HepG2 (cell line): ENCODE measurements around the gene C12orf43. TPM values are rescaled to one million over a fixed set of nuclear protein-coding genes. Genes with fewer than 3 reads are reported as not detected.
A peak's percentile ranks its signal among the peaks of the same experiment; 100 is the strongest.

ENCODE experiments used
- CAMTA2 ChIP-seq: sonication (generic); formaldehyde crosslinking; IDR thresholded peaks from 2 replicates; pipeline ENCODE4 v1.4.0; 2020; ENCODE audit warnings: mild to moderate bottlenecking, missing genetic modification reagents, borderline replicate concordance
- CEBPG ChIP-seq: IDR thresholded peaks from 2 replicates; pipeline ENCODE4 v1.6.1; 2016
- ELF4 ChIP-seq: sonication (generic); formaldehyde crosslinking; IDR thresholded peaks from 2 replicates; pipeline ENCODE4 v1.5.0; 2020; ENCODE audit warnings: missing genetic modification reagents, mild to moderate bottlenecking, moderate library complexity, borderline replicate concordance
- FOXA3 ChIP-seq: IDR thresholded peaks from 2 replicates; pipeline ENCODE4 v1.6.1; 2016; ENCODE audit warnings: missing genetic modification reagents, missing compliant biosample characterization
- GFI1 ChIP-seq: sonication (generic); formaldehyde crosslinking; IDR thresholded peaks from 2 replicates; pipeline ENCODE4 v1.5.0; 2020; ENCODE audit warnings: missing genetic modification reagents, mild to moderate bottlenecking, borderline replicate concordance
- HDAC2 ChIP-seq: sonication (generic); formaldehyde crosslinking; IDR thresholded peaks from 2 replicates; pipeline ENCODE4 v1.4.0; 2020; ENCODE audit warnings: missing genetic modification reagents
- KDM1A ChIP-seq: IDR thresholded peaks from 2 replicates; pipeline ENCODE4 v1.6.1; 2016; ENCODE audit warnings: missing compliant biosample characterization
- KLF15 ChIP-seq: sonication (generic); formaldehyde crosslinking; IDR thresholded peaks from 2 replicates; pipeline ENCODE4 v1.8.1; 2023; ENCODE audit warnings: borderline replicate concordance, mild to moderate bottlenecking, inconsistent platforms, missing genetic modification reagents, mixed read lengths
- MEIS2 ChIP-seq: sonication (generic); formaldehyde crosslinking; IDR thresholded peaks from 2 replicates; pipeline ENCODE4 v1.9.0; 2021; ENCODE audit warnings: mild to moderate bottlenecking, missing genetic modification reagents
- NCOA2 ChIP-seq: sonication (generic); formaldehyde crosslinking; IDR thresholded peaks from 2 replicates; pipeline ENCODE4 v1.8.0; 2022; ENCODE audit warnings: inconsistent platforms
- TGIF2 ChIP-seq: IDR thresholded peaks from 2 replicates; pipeline ENCODE4 v1.6.1; 2016; ENCODE audit warnings: control low read depth, missing compliant biosample characterization
- ZKSCAN8 ChIP-seq: IDR thresholded peaks from 2 replicates; pipeline ENCODE4 v1.6.1; 2016; ENCODE audit warnings: borderline replicate concordance, missing genetic modification reagents, missing compliant biosample characterization
- ZMYM2 ChIP-seq: sonication (generic); formaldehyde crosslinking; IDR thresholded peaks from 2 replicates; pipeline ENCODE4 v1.8.0; 2022; ENCODE audit warnings: mild to moderate bottlenecking, missing genetic modification reagents
- ZNF143 ChIP-seq: sonication (generic); formaldehyde crosslinking; IDR thresholded peaks from 2 replicates; pipeline ENCODE4 v1.4.0; 2020; ENCODE audit warnings: missing genetic modification reagents
- ZNF496 ChIP-seq: sonication (generic); formaldehyde crosslinking; IDR thresholded peaks from 2 replicates; pipeline ENCODE4 v1.8.1; 2023; ENCODE audit warnings: mild to moderate bottlenecking, moderate library complexity, missing genetic modification reagents; ENCODE audit not compliant: insufficient replicate concordance
- ZNF598 ChIP-seq: sonication (generic); formaldehyde crosslinking; IDR thresholded peaks from 2 replicates; pipeline ENCODE4 v1.5.1; 2020; ENCODE audit warnings: mild to moderate bottlenecking, missing genetic modification reagents, borderline replicate concordance
- ZNF747 ChIP-seq: sonication (generic); formaldehyde crosslinking; IDR thresholded peaks from 2 replicates; pipeline ENCODE4 v1.8.1; 2023; ENCODE audit warnings: missing genetic modification reagents, mild to moderate bottlenecking, borderline replicate concordance
- ZNF780A ChIP-seq: sonication (generic); formaldehyde crosslinking; IDR thresholded peaks from 2 replicates; pipeline ENCODE4 v1.8.0; 2022; ENCODE audit warnings: mild to moderate bottlenecking, missing genetic modification reagents, moderate library complexity
- ZSCAN21 ChIP-seq: sonication (generic); formaldehyde crosslinking; IDR thresholded peaks from 2 replicates; pipeline ENCODE4 v1.8.0; 2022; ENCODE audit warnings: mild to moderate bottlenecking, missing genetic modification reagents, moderate library complexity, borderline replicate concordance
- polyA plus RNA-seq, 8 experiments: library from polyadenylated mRNA; depleted of rRNA in 3 of 8; stranded (reverse) in 7 of 8; unstranded in 1 of 8; fragments of >200 nt; fragmentation: Illumina TruSeq in 4 of 8; extraction: Trizol in 4 of 8; gene quantifications; 2 replicates each; pipeline versions ENCODE4 v1.2.1 to v1.2.3, GENCODE V29; 2011 to 2016; ENCODE audit warnings: low read depth in 4 of 8, missing spikeins in 1 of 8, mixed read lengths in 1 of 8; ENCODE audit not compliant: insufficient read depth in 1 of 8
- total RNA-seq, 5 experiments: library from RNA; depleted of rRNA; stranded (reverse); fragments of >200 nt; fragmentation: Illumina TruSeq; extraction: Trizol; gene quantifications; 2 replicates each; pipeline ENCODE4 v1.2.3, GENCODE V29; 2016; ENCODE audit warnings: low read depth in 1 of 5
- TF ChIP-seq, protein P1 (sequence below): sonication (generic); formaldehyde crosslinking; IDR thresholded peaks from 2 replicates; pipeline ENCODE4 v1.4.0; 2020; ENCODE audit warnings: missing genetic modification reagents
- TF ChIP-seq, protein P2 (sequence below): sonication (generic); formaldehyde crosslinking; IDR thresholded peaks from 2 replicates; pipeline ENCODE4 v1.4.0; 2020; ENCODE audit warnings: missing genetic modification reagents, mild to moderate bottlenecking, borderline replicate concordance
- TF ChIP-seq, protein P3 (sequence below): sonication (generic); formaldehyde crosslinking; IDR thresholded peaks from 2 replicates; pipeline ENCODE4 v1.5.1; 2020; ENCODE audit warnings: mild to moderate bottlenecking, moderate library complexity, missing genetic modification reagents
- TF ChIP-seq, protein P4 (sequence below): sonication (generic); formaldehyde crosslinking; IDR thresholded peaks from 2 replicates; pipeline ENCODE4 v1.5.0; 2020; ENCODE audit warnings: missing genetic modification reagents
- TF ChIP-seq, protein P5 (sequence below), 2 experiments: sonication (generic) in 1 of 2; formaldehyde crosslinking in 1 of 2; IDR thresholded peaks; 2 replicates each; pipeline versions ENCODE4 v1.4.0 to v1.6.1; 2018 to 2020; ENCODE audit warnings: missing genetic modification reagents in 2 of 2, borderline replicate concordance in 1 of 2, low read depth in 1 of 2, mild to moderate bottlenecking in 1 of 2, missing biosample characterization in 1 of 2

C12orf43 gene
- total and polyA plus RNA-seq, 2 of the 13 experiments (the other 11 are each of a cell fraction or from before 2014, with no cell fraction given) = 7.9 to 11.1 TPM

DNA sequence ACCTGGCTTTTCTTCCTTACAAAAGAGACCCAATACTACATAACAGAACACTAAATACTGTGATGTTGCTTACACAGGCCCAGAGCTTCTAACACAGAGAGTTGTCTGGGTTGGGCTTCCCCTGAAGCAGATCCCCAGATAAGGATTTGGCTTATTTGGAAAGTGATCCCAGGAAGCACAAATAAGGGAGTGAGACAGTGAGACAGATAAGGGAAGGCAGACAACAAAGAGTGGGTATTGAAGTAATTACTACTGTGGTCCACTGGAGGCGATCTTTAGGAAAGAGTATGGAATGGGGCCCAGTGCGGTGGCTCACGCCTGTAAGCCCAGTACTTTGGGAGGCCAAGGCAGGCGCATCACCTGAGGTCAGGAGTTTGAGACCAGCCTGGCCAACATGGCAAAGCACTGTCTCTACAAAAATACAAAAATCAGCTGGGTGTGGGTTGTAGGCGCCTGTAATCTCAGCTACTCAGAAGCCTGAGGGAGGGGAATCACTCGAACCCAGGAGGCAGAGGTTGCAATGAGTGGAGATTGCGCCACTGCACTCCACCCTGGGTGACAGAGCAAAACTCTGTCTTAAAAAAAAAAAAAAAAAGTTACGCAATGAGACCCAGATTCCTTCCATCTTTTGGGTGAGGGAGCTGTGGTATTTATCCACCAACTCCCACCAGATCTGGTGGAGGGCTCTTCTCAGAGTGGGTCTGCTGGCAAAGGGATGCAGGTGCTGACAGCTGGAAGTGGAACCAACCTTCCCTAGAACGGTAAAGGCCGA, 10.2 kb upstream of the C12orf43 start (continued):
- TF ChIP-seq ZNF496 (CRISPR knock-in tag) = no peak
- TF ChIP-seq TGIF2 = peak; percentile 17; the same call in 1 of the 2 replicates
- TF ChIP-seq KLF15 = no peak
- no peak for TF ChIP-seq FOXA3 (CRISPR knock-in tag)
- TF ChIP-seq ZNF747 (CRISPR knock-in tag) = no peak
- no peak for TF ChIP-seq ZKSCAN8
- TF ChIP-seq, protein P1, sequence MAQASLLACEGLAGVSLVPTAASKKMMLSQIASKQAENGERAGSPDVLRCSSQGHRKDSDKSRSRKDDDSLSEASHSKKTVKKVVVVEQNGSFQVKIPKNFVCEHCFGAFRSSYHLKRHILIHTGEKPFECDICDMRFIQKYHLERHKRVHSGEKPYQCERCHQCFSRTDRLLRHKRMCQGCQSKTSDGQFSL = no peak
- 0 out of 2 replicates have a peak, but pooled peaks have one; percentile 48 for TF ChIP-seq GFI1 (CRISPR knock-in tag)
- TF ChIP-seq, protein P2, sequence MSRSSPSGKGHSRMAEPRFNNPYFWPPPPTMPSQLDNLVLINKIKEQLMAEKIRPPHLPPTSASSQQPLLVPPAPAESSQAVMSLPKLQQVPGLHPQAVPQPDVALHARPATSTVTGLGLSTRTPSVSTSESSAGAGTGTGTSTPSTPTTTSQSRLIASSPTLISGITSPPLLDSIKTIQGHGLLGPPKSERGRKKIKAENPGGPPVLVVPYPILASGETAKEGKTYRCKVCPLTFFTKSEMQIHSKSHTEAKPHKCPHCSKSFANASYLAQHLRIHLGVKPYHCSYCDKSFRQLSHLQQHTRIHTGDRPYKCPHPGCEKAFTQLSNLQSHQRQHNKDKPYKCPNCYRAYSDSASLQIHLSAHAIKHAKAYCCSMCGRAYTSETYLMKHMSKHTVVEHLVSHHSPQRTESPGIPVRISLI (CRISPR knock-in tag) = 0 out of 2 replicates have a peak, but pooled peaks have one; percentile 32
- TF ChIP-seq NCOA2 = peak; percentile 41; the same call in 1 of the 2 replicates
- TF ChIP-seq ZNF598 = no peak
- TF ChIP-seq MEIS2 = no peak
- TF ChIP-seq ZNF143 (CRISPR knock-in tag) = no peak
- TF ChIP-seq, protein P3, sequence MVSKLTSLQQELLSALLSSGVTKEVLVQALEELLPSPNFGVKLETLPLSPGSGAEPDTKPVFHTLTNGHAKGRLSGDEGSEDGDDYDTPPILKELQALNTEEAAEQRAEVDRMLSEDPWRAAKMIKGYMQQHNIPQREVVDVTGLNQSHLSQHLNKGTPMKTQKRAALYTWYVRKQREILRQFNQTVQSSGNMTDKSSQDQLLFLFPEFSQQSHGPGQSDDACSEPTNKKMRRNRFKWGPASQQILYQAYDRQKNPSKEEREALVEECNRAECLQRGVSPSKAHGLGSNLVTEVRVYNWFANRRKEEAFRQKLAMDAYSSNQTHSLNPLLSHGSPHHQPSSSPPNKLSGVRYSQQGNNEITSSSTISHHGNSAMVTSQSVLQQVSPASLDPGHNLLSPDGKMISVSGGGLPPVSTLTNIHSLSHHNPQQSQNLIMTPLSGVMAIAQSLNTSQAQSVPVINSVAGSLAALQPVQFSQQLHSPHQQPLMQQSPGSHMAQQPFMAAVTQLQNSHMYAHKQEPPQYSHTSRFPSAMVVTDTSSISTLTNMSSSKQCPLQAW (CRISPR knock-in tag) = 0 out of 2 replicates have a peak, but pooled peaks have one; percentile 15
- TF ChIP-seq ELF4 = no peak
- peak; percentile 77 for TF ChIP-seq KDM1A (CRISPR knock-in tag)
- TF ChIP-seq CEBPG = peak; percentile 58; the same call in 1 of the 2 replicates
- TF ChIP-seq, protein P4, sequence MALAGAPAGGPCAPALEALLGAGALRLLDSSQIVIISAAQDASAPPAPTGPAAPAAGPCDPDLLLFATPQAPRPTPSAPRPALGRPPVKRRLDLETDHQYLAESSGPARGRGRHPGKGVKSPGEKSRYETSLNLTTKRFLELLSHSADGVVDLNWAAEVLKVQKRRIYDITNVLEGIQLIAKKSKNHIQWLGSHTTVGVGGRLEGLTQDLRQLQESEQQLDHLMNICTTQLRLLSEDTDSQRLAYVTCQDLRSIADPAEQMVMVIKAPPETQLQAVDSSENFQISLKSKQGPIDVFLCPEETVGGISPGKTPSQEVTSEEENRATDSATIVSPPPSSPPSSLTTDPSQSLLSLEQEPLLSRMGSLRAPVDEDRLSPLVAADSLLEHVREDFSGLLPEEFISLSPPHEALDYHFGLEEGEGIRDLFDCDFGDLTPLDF (CRISPR knock-in tag) = no peak
- TF ChIP-seq CAMTA2 (CRISPR knock-in tag) = no peak
- TF ChIP-seq, protein P5, sequence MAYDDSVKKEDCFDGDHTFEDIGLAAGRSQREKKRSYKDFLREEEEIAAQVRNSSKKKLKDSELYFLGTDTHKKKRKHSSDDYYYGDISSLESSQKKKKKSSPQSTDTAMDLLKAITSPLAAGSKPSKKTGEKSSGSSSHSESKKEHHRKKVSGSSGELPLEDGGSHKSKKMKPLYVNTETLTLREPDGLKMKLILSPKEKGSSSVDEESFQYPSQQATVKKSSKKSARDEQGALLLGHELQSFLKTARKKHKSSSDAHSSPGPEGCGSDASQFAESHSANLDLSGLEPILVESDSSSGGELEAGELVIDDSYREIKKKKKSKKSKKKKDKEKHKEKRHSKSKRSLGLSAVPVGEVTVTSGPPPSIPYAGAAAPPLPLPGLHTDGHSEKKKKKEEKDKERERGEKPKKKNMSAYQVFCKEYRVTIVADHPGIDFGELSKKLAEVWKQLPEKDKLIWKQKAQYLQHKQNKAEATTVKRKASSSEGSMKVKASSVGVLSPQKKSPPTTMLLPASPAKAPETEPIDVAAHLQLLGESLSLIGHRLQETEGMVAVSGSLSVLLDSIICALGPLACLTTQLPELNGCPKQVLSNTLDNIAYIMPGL (CRISPR knock-in tag; IDR thresholded peaks at IDR 0.05; ENCODE audit: borderline replicate concordance in 1 of 2, low read depth in 1 of 2) = peak; percentile 29 to 55; a peak in 1 of 4 replicates
- no peak for TF ChIP-seq ZSCAN21 (CRISPR knock-in tag)
- no peak for TF ChIP-seq ZNF780A (CRISPR knock-in tag)
- TF ChIP-seq HDAC2 (CRISPR knock-in tag) = peak; percentile 59; the same call in 1 of the 2 replicates
- peak; percentile 91 for TF ChIP-seq ZMYM2 (CRISPR knock-in tag)
